GM12801 (cell line): Measurements from ENCODE around the gene SART3.

ENCODE experiments used
- TF ChIP-seq, protein P1 (sequence below): IDR thresholded peaks from one replicate; pipeline ENCODE4 v1.5.1; 2011; ENCODE audit warnings: control low read depth; ENCODE audit not compliant: insufficient read length; ENCODE audit errors: extremely low read depth

The SART3 gene, protein sequence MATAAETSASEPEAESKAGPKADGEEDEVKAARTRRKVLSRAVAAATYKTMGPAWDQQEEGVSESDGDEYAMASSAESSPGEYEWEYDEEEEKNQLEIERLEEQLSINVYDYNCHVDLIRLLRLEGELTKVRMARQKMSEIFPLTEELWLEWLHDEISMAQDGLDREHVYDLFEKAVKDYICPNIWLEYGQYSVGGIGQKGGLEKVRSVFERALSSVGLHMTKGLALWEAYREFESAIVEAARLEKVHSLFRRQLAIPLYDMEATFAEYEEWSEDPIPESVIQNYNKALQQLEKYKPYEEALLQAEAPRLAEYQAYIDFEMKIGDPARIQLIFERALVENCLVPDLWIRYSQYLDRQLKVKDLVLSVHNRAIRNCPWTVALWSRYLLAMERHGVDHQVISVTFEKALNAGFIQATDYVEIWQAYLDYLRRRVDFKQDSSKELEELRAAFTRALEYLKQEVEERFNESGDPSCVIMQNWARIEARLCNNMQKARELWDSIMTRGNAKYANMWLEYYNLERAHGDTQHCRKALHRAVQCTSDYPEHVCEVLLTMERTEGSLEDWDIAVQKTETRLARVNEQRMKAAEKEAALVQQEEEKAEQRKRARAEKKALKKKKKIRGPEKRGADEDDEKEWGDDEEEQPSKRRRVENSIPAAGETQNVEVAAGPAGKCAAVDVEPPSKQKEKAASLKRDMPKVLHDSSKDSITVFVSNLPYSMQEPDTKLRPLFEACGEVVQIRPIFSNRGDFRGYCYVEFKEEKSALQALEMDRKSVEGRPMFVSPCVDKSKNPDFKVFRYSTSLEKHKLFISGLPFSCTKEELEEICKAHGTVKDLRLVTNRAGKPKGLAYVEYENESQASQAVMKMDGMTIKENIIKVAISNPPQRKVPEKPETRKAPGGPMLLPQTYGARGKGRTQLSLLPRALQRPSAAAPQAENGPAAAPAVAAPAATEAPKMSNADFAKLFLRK

GRCh38 chr12:108560752-108561719 is at the start of gene SART3:
TSS of gene SART3 (minus strand) at chr12:108561173. CDS start at chr12:108561154, 19 bp downstream.
- TF ChIP-seq, protein P1, sequence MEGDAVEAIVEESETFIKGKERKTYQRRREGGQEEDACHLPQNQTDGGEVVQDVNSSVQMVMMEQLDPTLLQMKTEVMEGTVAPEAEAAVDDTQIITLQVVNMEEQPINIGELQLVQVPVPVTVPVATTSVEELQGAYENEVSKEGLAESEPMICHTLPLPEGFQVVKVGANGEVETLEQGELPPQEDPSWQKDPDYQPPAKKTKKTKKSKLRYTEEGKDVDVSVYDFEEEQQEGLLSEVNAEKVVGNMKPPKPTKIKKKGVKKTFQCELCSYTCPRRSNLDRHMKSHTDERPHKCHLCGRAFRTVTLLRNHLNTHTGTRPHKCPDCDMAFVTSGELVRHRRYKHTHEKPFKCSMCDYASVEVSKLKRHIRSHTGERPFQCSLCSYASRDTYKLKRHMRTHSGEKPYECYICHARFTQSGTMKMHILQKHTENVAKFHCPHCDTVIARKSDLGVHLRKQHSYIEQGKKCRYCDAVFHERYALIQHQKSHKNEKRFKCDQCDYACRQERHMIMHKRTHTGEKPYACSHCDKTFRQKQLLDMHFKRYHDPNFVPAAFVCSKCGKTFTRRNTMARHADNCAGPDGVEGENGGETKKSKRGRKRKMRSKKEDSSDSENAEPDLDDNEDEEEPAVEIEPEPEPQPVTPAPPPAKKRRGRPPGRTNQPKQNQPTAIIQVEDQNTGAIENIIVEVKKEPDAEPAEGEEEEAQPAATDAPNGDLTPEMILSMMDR, result no peak

DNA sequence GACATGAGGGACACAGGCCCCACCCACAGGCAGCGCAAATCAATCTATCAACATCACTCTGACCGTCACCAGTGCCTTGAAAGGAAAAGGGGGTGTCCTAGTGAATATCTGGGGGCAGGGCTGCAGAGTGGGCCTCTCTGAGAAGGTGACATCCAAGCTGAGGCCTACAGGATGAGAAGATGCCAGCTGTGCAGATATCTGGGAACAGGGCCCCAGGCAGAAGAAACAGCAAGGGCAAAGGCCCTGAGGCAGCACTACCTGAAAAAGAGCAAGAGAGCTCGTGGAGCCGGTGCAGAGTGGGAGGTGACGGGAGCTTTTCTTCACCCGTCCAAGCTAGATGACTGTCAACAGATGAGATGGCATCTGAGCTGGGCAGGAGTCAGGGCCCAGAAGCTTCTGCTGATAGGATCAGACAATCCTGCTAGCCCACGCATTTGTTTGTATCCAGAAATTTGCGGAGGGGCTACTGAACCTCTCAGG is 49.4 kb upstream of the SART3 start:
- TF ChIP-seq, protein P1, result no peak

DNA sequence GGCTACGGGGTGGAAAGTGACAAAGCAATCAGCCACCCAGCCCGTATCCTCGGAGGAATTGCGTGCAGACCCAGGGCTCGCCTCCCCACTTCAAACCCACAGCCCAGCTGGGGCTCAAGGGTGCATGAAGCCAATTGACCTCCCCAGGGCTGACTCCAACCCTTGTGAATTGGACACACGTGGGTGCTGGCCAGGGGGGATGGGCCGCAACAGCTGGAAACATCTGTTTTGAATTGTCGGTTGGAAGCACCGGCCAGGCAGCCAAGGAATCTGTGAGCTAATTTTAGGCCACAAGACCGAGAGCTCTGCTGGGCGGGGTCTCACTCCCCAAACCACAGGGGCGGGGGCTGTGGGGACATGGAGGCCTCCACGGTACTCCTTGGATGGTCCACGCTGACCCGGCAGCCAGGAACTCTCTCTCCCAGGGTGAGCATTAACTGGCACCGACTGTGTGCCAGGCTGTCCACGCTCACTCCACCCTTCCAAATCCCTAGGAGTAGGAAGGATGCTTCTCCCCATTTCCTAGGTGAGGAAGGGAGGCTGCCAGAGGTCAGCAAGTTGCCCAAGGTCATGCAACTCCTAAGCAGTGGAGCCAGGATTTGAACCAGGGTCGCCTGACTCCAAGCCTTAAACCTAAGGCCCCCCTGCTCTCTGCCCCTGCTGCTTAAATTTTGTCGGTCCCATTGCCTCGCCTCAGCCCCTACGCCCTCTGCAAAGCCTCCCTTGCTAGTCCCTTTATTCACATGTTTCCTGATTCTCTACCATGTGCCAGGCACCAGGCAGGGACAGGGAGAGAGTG is 48.8 kb upstream of the SART3 start:
- TF ChIP-seq, protein P1, result no peak

- TF ChIP-seq, protein P1, result no peak
Measured at GRCh38 chr12:108608616-108609015, 47.6 kb upstream of the SART3 start.

- TF ChIP-seq, protein P1, result no peak
Measured at GRCh38 chr12:108607981-108608600, 47.1 kb upstream of the SART3 start.

- TF ChIP-seq, protein P1, result no peak
Measured at GRCh38 chr12:108606492-108606891, 45.5 kb upstream of the SART3 start.
